Fibroblast of lung (primary cell): Measurements from ENCODE around the gene FABP2. TPM values are rescaled to one million over a fixed set of nuclear protein-coding genes. Genes with fewer than 3 reads are reported as not detected.

ENCODE experiments used
- DNase-seq, 2 donors: peaks; one replicate each; pipeline versions ENCODE4 v3.0.0 to v3.0.0-alpha.2; 2010; ENCODE audit warnings: low read depth in 2 of 2
- H2AFZ ChIP-seq: 2 replicates; pipeline ENCODE4 v1.5.1; 2012; ENCODE audit warnings: low read length, control low read depth, inconsistent platforms
- H3K27ac ChIP-seq: 2 replicates; pipeline ENCODE4 v1.5.1; 2011; ENCODE audit warnings: low read length, control low read depth; ENCODE audit not compliant: insufficient read depth
- H3K27me3 ChIP-seq: 2 replicates; pipeline ENCODE4 v1.5.1; 2011; ENCODE audit warnings: mild to moderate bottlenecking, low read length; ENCODE audit not compliant: control insufficient read depth, insufficient read depth
- H3K36me3 ChIP-seq: 2 replicates; pipeline ENCODE4 v1.5.1; 2011; ENCODE audit warnings: low read length; ENCODE audit not compliant: control insufficient read depth, insufficient read depth
- H3K4me1 ChIP-seq: 2 replicates; pipeline ENCODE4 v1.5.1; 2011; ENCODE audit warnings: low read length; ENCODE audit not compliant: control insufficient read depth, insufficient read depth; ENCODE audit errors: extremely low read depth
- H3K4me2 ChIP-seq: 2 replicates; pipeline ENCODE4 v1.5.1; 2011; ENCODE audit warnings: low read length, control low read depth; ENCODE audit not compliant: insufficient read depth; ENCODE audit errors: extremely low read depth
- H3K4me3 ChIP-seq, 4 experiments: fragments of 200-600 bp in 1 of 4; sonication (generic) in 1 of 4; replicated peaks in 1 of 4; 2 replicates each; pipeline ENCODE4 v1.5.1; 2011 to 2016; ENCODE audit warnings: low read length in 4 of 4, low read depth in 3 of 4, mild to moderate bottlenecking in 3 of 4, control low read depth in 2 of 4, inconsistent platforms in 1 of 4, mixed read lengths in 1 of 4; ENCODE audit not compliant: insufficient read depth in 1 of 4; ENCODE audit errors: control extremely low read depth in 1 of 4
- H3K79me2 ChIP-seq: 2 replicates; pipeline ENCODE4 v1.5.1; 2012; ENCODE audit warnings: mild to moderate bottlenecking, low read length, inconsistent platforms; ENCODE audit not compliant: control insufficient read depth, insufficient read depth
- H3K9ac ChIP-seq: 2 replicates; pipeline ENCODE4 v1.5.1; 2011; ENCODE audit warnings: mild to moderate bottlenecking, low read length, control low read depth; ENCODE audit not compliant: insufficient read depth
- H3K9me3 ChIP-seq: 2 replicates; pipeline ENCODE4 v1.5.1; 2012; ENCODE audit warnings: low read depth, low read length; ENCODE audit not compliant: control insufficient read depth, insufficient read depth
- H4K20me1 ChIP-seq: 2 replicates; pipeline ENCODE4 v1.5.1; 2011; ENCODE audit warnings: low read length; ENCODE audit not compliant: control insufficient read depth, insufficient read depth; ENCODE audit errors: extremely low read depth
- CTCF ChIP-seq, 2 donors: IDR thresholded peaks in 1 of 2; conservative IDR thresholded peaks in 1 of 2; 1 replicate in 1 of 2; 2 replicates in 1 of 2; pipeline ENCODE4 v1.5.1; 2011 to 2012; ENCODE audit warnings: low read length in 2 of 2, control low read depth in 1 of 2, inconsistent platforms in 1 of 2, low read depth in 1 of 2, mild to moderate bottlenecking in 1 of 2
- EZH2 ChIP-seq: IDR thresholded peaks from 2 replicates; pipeline ENCODE4 v1.5.1; 2012; ENCODE audit warnings: low read length, control low read depth, mild to moderate bottlenecking; ENCODE audit errors: missing control alignments
- polyA plus RNA-seq, 2 donors: library from polyadenylated mRNA; depleted of rRNA in 1 of 2; stranded (reverse) in 1 of 2; unstranded in 1 of 2; fragments of >200 nt; gene quantifications; 2 replicates each; pipeline ENCODE4 v1.2.1, GENCODE V29; 2011 to 2012; ENCODE audit warnings: missing spikeins in 1 of 2
- total RNA-seq: library from RNA; depleted of rRNA; stranded (reverse); fragments of >200 nt; gene quantifications from 2 replicates; pipeline ENCODE4 v1.2.1, GENCODE V29; 2014

Gene FABP2
- total and polyA plus RNA-seq, 2 donors (not counting 1 experiment from before 2014, with no cell fraction given) = not detected

GRCh38 chr4:119299260-119299671 is 22.7 kb downstream of the FABP2 start:
- Histone ChIP-seq H3K4me1 (peaks cover 3% of the 10 kb centered on the region), H3K4me3 (peak overlapping the region; percentile 76 to 94 (median 88)), H3K36me3 (peaks cover 3% of the 10 kb centered on the region), H3K79me2 (peaks cover 35% of the 10 kb centered on the region), H3K9me3 (no peaks in the 10 kb centered on the region), H3K27ac (peak overlapping the region; percentile 94), H2AFZ (no peak overlapping the region), H3K4me2 (peak overlapping the region; percentile 85), H4K20me1 (no peaks in the 10 kb centered on the region), H3K9ac (peak overlapping the region; percentile 86), H3K27me3 (no peaks in the 10 kb centered on the region)
- no peak for TF ChIP-seq CTCF (conservative IDR thresholded peaks at IDR 0.05 in 1 of 2, IDR thresholded peaks at IDR 0.05 in 1 of 2; ENCODE audit: low read depth in 1 of 2, low read length in 2 of 2)
- peak; percentile 28 to 31 for DNase-seq

DNA sequence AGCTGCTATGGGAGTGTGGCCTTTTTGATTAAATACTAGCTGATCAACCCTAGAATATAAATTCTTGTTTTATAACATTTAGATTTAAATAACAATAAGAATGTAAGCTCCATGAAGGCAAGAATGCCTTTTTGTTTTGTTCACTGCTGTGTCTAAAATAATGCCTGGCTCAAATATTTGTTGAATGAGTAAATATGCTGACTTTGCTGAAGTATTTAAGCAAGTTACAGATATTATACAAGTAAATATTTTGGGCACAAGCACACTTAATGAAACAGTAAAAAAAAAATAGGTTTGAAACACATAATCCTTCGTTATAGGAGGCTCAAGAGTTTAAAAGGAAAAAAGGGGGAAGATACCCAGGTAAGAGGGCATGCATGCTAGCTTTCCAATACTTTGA is 24.1 kb downstream of the FABP2 start:
- Histone ChIP-seq H3K27ac (no peak overlapping the region), H2AFZ (no peak overlapping the region), H4K20me1 (no peaks in the 10 kb centered on the region), H3K36me3 (peaks cover 3% of the 10 kb centered on the region), H3K4me2 (peak overlapping the region; percentile 85), H3K4me3 (peak overlapping the region in 2 of 4 experiments; percentile 93 to 94), H3K27me3 (no peaks in the 10 kb centered on the region), H3K79me2 (peaks cover 35% of the 10 kb centered on the region), H3K9ac (no peak overlapping the region), H3K4me1 (peaks cover 3% of the 10 kb centered on the region), H3K9me3 (no peaks in the 10 kb centered on the region)
- TF ChIP-seq CTCF (conservative IDR thresholded peaks at IDR 0.05 in 1 of 2, IDR thresholded peaks at IDR 0.05 in 1 of 2; ENCODE audit: low read depth in 1 of 2, low read length in 2 of 2) = no peak
- TF ChIP-seq EZH2 = no peak
- no peak for DNase-seq

GRCh38 chr4:119296356-119296755 is 25.6 kb downstream of the FABP2 start:
- no peak overlapping the region for H3K4me3 ChIP-seq
- TF ChIP-seq EZH2 (no peak), CTCF (conservative IDR thresholded peaks at IDR 0.05 in 1 of 2, IDR thresholded peaks at IDR 0.05 in 1 of 2; ENCODE audit: low read depth in 1 of 2, low read length in 2 of 2) (no peak)
- no peak for DNase-seq
- H2AFZ ChIP-seq = no peak overlapping the region
- no peak overlapping the region for H3K4me2 ChIP-seq
- no peaks in the 10 kb centered on the region for H4K20me1 ChIP-seq
- peaks cover 3% of the 10 kb centered on the region for H3K4me1 ChIP-seq
- no peaks in the 10 kb centered on the region for H3K27me3 ChIP-seq
- no peak overlapping the region for H3K9ac ChIP-seq
- H3K27ac ChIP-seq = no peak overlapping the region
- H3K79me2 ChIP-seq = peaks cover 35% of the 10 kb centered on the region
- no peaks in the 10 kb centered on the region for H3K9me3 ChIP-seq
- peaks cover 5% of the 10 kb centered on the region for H3K36me3 ChIP-seq
